NCI-H774 (cell line): ENCODE results near the gene CAPN13.
A peak's percentile ranks its signal among the peaks of the same experiment; 100 is the strongest.

Source experiments
- DNase-seq: peaks from one replicate; lab custom pipeline; 2025; lab: John Stamatoyannopoulos, UW

CAPN13 gene

GRCh38 chr2:30764021-30764800 is 43.0 kb downstream of the CAPN13 start:
- no peak for DNase-seq

GRCh38 chr2:30763151-30763660 is 44.0 kb downstream of the CAPN13 start:
- no peak for DNase-seq

- no peak for DNase-seq
Observed at GRCh38 chr2:30761226-30761625, 46.0 kb downstream of the CAPN13 start.

GRCh38 chr2:30759481-30759880 is 47.8 kb downstream of the CAPN13 start:
- DNase-seq, result no peak

GRCh38 chr2:30758191-30758651 is 49.0 kb downstream of the CAPN13 start:
- DNase-seq, result no peak

- no peak for DNase-seq
Observed at GRCh38 chr2:30757749-30758148, 49.5 kb downstream of the CAPN13 start.

GRCh38 chr2:30756971-30757370 is 50.3 kb downstream of the CAPN13 start:
- DNase-seq, result no peak

GRCh38 chr2:30756051-30756719 is 51.1 kb downstream of the CAPN13 start:
- no peak for DNase-seq

- no peak for DNase-seq
Observed at GRCh38 chr2:30753630-30754029, 53.6 kb downstream of the CAPN13 start.

- DNase-seq, result no peak
Observed at GRCh38 chr2:30752811-30753210, 54.4 kb downstream of the CAPN13 start.

- no peak for DNase-seq
Observed at GRCh38 chr2:30747206-30747605, 60.0 kb downstream of the CAPN13 start.

GRCh38 chr2:30744823-30745222 is 62.4 kb downstream of the CAPN13 start:
- DNase-seq, result no peak

- DNase-seq, result no peak
Observed at GRCh38 chr2:30741576-30741975, 65.7 kb downstream of the CAPN13 start.

- DNase-seq, result no peak
Observed at GRCh38 chr2:30738141-30738911, 68.9 kb downstream of the CAPN13 start.

GRCh38 chr2:30737326-30737610 is 70.0 kb downstream of the CAPN13 start:
- no peak for DNase-seq

GRCh38 chr2:30736461-30737325 is 70.6 kb downstream of the CAPN13 start:
- DNase-seq, result peak; percentile 73

- DNase-seq, result no peak
Observed at GRCh38 chr2:30733876-30734520, 73.2 kb downstream of the CAPN13 start.

GRCh38 chr2:30732876-30733275 is 74.4 kb downstream of the CAPN13 start:
- DNase-seq, result no peak

GRCh38 chr2:30732376-30732775 is 74.9 kb downstream of the CAPN13 start:
- no peak for DNase-seq

- no peak for DNase-seq
Observed at GRCh38 chr2:30731706-30732105, 75.5 kb downstream of the CAPN13 start.
